ENCODE data around the gene PPP1R13B.

GRCh38 chr14:103749452-103749851 is 97.9 kb downstream of the PPP1R13B start:
- TF ChIP-seq CTCF (IDR thresholded peaks at IDR 0.05; ENCODE audit: insufficient read depth, low read length), result no peak
- TF ChIP-seq REST (IDR thresholded peaks at IDR 0.05; ENCODE audit: insufficient replicate concordance, low read depth), result no peak
- no peak for TF ChIP-seq POLR2AphosphoS5 (IDR thresholded peaks at IDR 0.05; ENCODE audit: low read depth)
- TF ChIP-seq GABPA (IDR thresholded peaks at IDR 0.05; ENCODE audit: low read depth), result no peak
